Cardiac fibroblast (primary cell): ENCODE measurements around the gene HDAC1.
A peak's percentile ranks its signal among the peaks of the same experiment; 100 is the strongest.

Experiments used
- DNase-seq, 2 donors: peaks; one replicate each; pipeline versions ENCODE4 v3.0.0 to v3.0.0-alpha.2; 2010; ENCODE audit warnings: low read depth in 2 of 2
- H3K4me3 ChIP-seq, 2 donors: replicated peaks in 1 of 2; 1 replicate in 1 of 2; 2 replicates in 1 of 2; pipeline ENCODE4 v1.5.1; 2011; ENCODE audit warnings: low read depth in 2 of 2, low read length in 2 of 2, mild to moderate bottlenecking in 2 of 2, moderate library complexity in 1 of 2
- TF ChIP-seq, protein P1 (sequence below): IDR thresholded peaks from one replicate; pipeline ENCODE4 v1.5.1; 2011; ENCODE audit warnings: low read depth, mild to moderate bottlenecking, low read length, inconsistent platforms

Gene HDAC1

DNA sequence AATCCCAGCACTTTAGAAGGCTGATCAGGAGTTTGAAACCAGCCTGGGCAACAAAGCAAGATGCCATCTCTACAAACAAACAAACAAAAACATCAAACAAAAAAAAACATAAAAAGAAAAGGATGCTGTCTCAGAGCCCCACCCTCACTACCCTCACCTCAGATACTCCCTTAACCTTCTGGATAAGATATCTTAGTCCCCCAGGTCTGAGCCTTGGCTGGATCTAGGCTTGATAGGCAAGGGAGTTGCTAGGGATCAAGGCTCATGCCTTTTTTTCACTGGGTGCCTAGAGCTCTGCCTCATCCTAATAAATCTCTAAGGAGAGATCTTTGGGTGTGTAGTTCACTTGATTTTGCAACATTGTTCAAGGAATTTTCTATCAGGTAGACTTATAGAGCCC lies 7.4 kb downstream of the HDAC1 start:
- H3K4me3 ChIP-seq: no peak overlapping the region
- TF ChIP-seq, protein P1, sequence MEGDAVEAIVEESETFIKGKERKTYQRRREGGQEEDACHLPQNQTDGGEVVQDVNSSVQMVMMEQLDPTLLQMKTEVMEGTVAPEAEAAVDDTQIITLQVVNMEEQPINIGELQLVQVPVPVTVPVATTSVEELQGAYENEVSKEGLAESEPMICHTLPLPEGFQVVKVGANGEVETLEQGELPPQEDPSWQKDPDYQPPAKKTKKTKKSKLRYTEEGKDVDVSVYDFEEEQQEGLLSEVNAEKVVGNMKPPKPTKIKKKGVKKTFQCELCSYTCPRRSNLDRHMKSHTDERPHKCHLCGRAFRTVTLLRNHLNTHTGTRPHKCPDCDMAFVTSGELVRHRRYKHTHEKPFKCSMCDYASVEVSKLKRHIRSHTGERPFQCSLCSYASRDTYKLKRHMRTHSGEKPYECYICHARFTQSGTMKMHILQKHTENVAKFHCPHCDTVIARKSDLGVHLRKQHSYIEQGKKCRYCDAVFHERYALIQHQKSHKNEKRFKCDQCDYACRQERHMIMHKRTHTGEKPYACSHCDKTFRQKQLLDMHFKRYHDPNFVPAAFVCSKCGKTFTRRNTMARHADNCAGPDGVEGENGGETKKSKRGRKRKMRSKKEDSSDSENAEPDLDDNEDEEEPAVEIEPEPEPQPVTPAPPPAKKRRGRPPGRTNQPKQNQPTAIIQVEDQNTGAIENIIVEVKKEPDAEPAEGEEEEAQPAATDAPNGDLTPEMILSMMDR: no peak
- no peak for DNase-seq

DNA sequence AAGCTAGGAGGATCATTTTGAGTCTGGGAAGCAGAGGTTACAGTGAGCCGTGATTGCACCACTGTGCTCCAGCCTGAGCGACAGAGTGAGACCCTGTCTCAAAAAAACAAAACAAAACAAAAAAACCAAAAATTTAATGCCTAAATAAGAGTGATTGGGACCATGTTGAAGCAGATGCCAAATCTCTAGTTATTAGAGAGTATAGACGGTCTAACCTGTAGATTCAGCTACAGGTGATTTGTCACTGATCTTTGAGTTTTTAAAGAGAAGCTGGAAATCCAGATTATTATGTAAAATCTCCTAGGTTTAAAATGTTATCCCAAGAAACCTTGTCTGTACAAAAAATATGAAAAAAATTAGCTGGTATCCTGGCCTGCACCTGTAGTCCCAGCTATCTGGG lies 11.5 kb downstream of the HDAC1 start:
- DNase-seq: no peak
- TF ChIP-seq, protein P1: no peak
- H3K4me3 ChIP-seq: no peak overlapping the region

DNA sequence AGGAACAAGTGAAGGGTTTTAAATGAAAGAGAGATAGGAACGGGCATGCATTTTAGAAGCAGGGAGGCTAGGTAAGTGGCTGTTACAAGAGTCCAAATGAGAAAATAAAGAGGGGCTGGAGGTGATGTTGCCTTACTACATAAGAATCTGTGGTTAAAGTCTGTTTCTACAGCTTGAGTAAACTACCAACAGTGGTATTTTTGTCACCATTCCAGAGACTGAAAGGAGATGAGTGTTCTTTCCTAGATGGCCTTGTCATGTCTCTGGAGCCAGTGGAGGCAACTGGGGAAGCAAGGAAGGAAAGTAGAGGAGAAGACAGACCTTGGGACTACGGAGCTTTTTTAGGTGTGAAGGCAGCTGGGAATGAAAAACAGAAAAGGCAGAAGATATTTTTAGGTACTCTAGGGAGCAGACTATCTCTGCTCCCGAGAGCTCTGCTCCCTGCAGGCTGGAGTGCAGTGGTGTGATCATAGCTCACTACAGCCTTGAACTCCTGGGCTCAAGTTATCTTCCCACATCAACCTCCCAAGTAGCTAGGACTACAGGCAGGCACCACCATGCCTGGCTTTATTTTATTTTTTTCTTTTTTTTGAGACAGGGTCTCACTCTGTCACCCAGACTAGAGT lies 12.2 kb downstream of the HDAC1 start:
- TF ChIP-seq, protein P1: no peak
- no peak overlapping the region for H3K4me3 ChIP-seq
- peak in 1 of 2 donors; percentile 56 for DNase-seq

DNA sequence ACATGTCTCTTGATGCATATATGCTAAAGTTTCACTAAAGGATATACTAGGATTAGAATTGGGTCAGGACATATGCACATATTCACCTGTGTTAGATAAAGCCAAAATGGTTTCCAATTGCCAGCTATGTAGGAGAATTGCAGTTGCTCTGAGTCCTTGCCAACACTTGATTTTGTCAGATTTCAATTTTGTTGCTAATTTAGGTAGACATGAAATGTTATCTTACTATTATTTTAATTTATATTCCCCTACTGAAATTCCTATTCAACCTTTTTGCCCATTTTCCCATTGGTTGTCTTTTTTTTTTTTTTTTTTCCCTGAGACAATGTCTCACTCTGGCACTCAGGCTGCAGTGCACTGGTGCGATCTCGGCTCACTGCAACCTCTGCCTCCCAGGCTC lies 13.4 kb downstream of the HDAC1 start:
- TF ChIP-seq, protein P1: no peak
- DNase-seq: no peak
- H3K4me3 ChIP-seq: no peak overlapping the region

DNA sequence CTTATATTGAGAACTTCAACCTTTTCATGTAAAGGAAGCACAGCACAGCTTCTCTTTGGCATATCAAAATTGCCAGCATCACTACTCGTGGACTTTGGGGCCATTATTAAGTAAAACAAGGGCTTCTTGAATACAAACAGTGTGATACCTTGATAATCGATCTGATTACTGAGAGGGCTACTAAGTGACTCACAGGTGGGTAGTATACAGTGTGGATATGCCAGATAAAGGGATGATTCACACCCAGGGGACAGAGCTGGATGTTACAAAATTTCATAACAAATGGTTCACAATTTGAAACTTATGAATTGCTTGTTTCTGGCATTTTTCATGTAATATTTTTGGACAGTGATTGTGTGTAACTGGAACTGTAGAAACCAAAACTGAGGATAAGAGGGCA lies 15.4 kb downstream of the HDAC1 start:
- TF ChIP-seq, protein P1: no peak
- no peak overlapping the region for H3K4me3 ChIP-seq
- peak in 1 of 2 donors; percentile 77 for DNase-seq

DNA sequence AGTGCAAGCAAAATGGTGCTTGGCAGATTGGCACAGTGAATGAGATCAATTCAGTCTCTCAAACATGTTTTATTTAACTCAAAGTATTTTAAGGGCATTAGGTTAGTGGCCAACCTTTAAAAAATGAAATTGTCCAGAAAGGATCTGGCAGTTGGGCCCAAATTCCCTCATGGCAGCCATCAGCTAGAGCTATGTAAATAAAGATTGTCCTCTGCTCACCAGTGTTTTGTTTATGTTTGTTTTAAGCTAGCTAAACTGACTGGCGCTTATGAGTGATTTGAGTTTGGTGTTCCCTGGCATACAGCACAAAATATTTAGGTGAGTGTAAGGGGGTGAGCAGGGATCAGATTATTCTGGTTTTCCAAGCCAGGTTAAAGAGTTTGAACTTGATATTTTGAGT lies 18.1 kb downstream of the HDAC1 start:
- no peak for DNase-seq
- TF ChIP-seq, protein P1: no peak

More for the DNA sequence above, 18.1 kb downstream of the HDAC1 start:
- no peak overlapping the region for H3K4me3 ChIP-seq
